HG02798 (cell line): ENCODE data around the gene RHAG.

ENCODE experiments used
- ATAC-seq: cut with Tn5 transposase; IDR thresholded peaks from one replicate; pipeline ENCODE4 v1.9.1; 2021; ENCODE audit warnings: mild to moderate bottlenecking; ENCODE audit not compliant: unreplicated experiment, poor library complexity

RHAG gene

DNA sequence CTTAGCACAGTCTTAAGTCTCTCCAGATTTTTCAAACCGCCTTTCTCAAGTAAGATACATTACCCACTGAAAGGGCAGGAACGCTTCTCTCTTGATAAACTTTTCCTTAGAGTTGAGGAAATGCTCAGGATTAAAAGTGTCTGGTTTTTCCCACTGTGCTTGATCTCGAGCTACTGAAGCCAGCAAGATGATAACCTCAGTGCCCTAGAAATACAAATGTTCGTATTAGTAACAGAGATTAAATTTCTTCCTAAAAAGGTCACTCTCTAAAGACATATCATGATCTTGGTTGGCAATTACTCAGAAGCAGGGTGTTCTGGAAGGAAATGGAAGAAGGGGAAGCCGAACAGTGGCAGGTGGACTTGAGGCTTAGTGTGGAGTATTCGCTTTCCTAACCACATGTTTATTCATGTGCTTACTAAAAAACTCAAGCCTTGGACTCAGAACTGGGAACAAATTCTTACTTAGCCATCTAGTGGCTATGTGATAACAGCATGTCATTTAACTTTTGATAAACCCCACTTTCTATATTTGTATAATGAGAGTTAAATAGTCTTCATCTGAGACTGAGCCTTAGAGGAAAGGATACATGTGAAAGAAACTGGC, 66.1 kb downstream of the RHAG start:
- ATAC-seq: no peak

DNA sequence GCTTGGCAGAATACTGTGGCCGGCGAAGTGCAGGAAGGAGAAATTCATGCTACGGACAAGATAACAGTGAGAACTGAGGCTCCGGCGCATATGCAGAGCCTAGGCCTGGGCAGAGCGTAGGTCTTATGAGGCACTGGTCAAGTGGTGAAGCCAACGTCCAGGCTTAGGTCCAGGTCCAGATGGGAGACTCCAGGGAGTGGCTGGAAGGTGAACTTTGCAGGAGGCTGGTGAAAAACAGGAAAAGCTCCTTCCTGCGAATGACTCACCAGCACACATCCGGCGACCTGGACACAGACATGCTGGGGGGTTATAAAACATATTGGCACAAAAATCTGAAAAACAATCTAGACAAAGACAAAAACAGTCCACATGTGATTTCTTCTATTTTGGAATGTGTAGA, 70.8 kb downstream of the RHAG start:
- no peak for ATAC-seq

DNA sequence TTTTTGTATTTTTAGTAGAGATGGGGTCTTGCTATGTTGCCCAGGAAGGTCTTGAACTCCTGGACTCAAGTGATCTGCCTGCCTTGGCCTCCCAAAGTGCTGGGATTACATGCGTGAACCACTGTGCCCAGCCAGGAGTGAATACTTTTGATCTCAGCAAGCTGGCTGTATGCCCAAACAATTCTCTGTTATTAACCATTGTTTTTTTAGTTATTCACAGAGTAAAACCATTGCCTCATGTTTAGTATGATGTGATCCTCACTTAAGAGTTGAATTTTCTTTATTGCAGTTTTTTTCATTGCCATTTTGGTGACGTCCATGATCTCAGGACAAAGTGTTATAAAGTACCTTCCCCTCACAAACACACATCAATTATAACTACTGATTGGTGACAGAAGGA, 71.4 kb downstream of the RHAG start:
- ATAC-seq: no peak

DNA sequence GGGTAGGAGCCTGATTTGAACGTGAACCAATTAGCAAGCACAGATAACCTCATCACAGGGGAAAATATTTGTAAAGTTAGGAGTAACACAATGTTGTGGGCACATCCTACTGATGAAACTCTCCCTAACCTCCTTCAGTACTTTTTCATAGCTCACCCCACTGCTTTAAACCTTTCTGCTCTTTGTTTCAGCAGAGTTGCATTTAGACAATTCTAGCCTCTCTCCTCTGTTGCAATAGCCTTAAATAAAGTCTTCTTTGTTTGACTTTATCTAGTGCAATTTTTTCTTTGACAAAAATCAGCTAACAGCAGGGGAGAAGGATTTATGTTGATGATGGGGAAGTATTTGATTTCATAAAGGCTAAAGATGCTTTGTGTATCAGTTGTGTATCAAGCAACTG, 72.1 kb downstream of the RHAG start:
- ATAC-seq: no peak

DNA sequence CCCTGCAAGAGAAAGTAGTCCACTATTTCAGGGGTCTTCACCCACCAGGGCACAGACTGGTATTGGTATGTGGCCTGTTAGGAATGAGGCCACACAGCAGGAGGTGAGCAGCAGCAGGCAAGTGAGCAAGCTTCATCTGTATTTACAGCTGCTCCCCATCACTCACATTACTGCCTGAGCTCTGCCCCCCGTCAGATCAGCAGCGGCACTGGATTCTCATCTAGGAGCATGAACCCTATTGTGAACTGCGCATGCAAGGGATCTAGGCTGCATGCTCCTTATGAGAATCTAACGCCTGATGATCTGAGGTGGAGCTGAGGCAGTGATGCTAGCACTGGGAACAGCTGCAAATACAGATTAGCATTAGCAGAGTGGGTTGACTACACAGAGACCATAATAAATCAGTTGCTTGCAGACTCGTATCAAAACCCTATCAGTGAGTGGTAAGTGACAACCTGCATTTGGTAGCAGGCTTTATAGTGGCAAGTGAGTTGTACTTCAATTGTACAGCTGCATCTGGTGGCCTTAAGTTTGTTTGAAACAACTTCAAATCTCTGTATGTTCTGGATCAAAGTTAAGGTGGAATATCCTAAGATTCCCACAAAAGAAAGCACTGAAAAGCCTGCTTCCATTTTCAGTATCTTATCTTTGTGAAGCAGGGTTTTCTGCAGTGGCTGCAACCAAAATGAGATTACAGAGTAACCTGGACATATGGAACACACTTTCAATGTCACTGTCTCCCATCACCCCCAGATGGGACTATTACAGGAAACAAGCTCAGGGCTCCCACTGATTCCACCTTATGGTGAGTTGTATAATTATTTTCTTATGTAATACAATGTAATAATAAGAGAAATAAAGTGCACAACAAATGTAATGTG, 73.4 kb downstream of the RHAG start:
- ATAC-seq: no peak

DNA sequence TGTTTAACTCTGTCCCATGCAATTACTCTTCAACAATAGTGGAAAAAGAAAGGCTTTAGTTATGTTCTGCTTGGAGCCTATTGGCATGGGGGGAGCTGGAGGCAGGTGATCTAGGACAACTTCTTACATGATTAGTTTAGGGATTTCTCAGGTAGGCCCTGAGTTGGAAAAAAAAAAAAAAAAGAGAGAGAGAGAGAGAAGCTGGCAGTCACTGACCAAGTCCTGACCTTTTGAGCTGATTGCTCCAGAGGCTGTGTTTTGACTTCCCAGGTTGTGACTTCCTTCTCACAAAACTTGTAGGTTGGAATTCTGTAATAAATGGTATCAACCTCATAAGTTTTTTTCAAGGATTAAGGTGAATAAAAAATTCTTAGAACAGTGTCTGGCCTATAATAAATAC, 78.4 kb downstream of the RHAG start:
- no peak for ATAC-seq

DNA sequence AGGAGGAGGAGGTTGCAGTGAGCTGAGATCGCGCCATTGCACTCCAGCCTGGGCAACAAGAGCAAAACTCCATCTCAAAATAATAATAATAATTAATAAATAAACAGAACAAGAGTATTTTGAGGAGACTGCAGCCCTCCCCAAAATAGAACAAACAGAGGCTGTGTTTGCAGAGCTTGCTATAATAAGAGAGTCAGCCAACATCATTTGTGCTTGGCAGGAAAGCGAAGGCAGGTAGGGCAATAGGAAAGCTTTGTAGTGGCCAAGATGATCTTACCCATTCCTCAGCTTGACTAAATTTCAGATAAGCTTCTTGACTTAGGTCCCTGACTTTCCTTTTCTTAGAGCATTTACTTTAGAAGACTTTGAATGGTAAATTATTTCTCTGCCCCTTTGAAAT, 79.5 kb downstream of the RHAG start:
- no peak for ATAC-seq

DNA sequence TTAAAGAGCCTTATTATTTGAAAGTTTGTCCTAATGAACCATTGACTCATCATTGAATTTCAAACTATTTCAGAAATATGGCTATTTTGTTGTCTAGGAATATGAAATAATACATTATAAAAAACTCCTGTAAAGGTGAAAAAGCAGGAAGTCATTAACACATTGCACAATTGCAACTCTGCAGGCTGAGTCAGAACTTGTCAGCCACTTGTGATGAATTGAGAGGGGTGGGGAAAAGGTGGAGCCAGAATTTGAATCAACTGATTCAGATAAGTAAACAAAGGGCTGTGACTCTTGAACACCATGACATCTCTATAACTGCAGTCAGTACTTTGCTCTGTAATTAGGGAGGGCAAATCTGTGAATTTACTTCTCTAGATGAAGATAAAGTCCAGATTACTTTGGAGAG, 80.2 kb downstream of the RHAG start:
- ATAC-seq: no peak

DNA sequence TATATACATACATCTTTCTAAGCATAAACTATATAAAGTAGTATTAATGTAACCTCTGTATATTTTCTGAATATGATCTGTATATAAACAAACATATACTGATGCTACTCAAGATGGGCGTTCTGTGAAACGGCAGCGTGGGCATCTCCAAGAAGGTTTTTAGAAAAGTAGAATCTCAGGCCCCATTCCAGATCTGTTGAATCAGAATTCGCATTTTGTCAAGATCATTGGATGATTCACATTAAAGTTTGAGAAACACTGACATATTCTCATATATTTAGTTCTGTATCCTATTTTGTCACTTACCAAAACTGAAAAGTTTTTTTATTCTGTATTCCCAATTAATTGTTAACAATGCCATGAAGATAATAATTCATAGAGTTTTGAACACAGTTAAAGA, 80.7 kb downstream of the RHAG start:
- no peak for ATAC-seq
